Bronchial epithelial cell (primary cell): ENCODE results near the gene VTI1A. TPM values are rescaled to one million over a fixed set of nuclear protein-coding genes. Genes with fewer than 3 reads are reported as not detected.

ENCODE experiments used
- DNase-seq: peaks from one replicate; pipeline ENCODE4 v3.0.0-alpha.2; 2010; ENCODE audit warnings: low read depth
- FAIRE-seq: peaks from 2 replicates; lab custom pipeline; 2011; peaks lifted over from hg19 to GRCh38; lab: Jason Lieb, UNC
- H3K27me3 ChIP-seq: 2 replicates; pipeline ENCODE4 v1.5.1; 2011; ENCODE audit warnings: low read length; ENCODE audit not compliant: control insufficient read depth, insufficient read depth
- H3K36me3 ChIP-seq: 2 replicates; pipeline ENCODE4 v1.5.1; 2011; ENCODE audit warnings: low read length; ENCODE audit not compliant: control insufficient read depth, insufficient read depth
- H3K4me3 ChIP-seq: 2 replicates; pipeline ENCODE4 v1.5.1; 2011; ENCODE audit warnings: mild to moderate bottlenecking, low read depth, low read length, control low read depth
- total RNA-seq: library from RNA; depleted of rRNA; stranded (reverse); fragments of >200 nt; gene quantifications from 2 replicates; pipeline ENCODE4 v1.2.1, GENCODE V29; 2014
- TF ChIP-seq, protein P1 (sequence below): IDR thresholded peaks from 2 replicates; pipeline ENCODE4 v1.5.1; 2011; ENCODE audit warnings: mild to moderate bottlenecking, moderate library complexity, low read length, control low read depth, inconsistent platforms; ENCODE audit not compliant: insufficient read depth, severe bottlenecking

VTI1A gene
- total RNA-seq, 1 donor from 2014 or later, result 36.6 TPM

DNA sequence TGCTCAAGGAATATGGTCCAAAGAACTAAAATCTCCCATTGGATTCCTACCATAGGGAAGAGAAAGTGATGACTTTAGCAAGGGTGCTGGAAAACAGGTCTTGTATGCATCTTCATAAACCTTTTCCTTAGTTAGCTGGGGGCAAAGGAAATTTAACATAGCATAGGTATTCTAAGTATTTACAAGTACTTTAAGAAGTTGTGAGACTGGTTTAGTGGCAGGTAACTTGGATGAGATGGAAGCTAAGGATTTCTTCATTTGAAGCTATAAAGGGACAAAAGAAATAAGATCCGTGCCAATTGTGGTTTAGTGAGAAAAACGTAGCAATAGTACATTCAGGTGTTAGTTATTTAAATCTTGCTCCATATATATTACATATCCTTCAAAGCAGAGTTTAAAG, 319.6 kb downstream of the VTI1A start:
- no peaks in the 10 kb centered on the region for H3K36me3 ChIP-seq
- FAIRE-seq, result no peak
- H3K27me3 ChIP-seq, result no peaks in the 10 kb centered on the region
- TF ChIP-seq, protein P1, sequence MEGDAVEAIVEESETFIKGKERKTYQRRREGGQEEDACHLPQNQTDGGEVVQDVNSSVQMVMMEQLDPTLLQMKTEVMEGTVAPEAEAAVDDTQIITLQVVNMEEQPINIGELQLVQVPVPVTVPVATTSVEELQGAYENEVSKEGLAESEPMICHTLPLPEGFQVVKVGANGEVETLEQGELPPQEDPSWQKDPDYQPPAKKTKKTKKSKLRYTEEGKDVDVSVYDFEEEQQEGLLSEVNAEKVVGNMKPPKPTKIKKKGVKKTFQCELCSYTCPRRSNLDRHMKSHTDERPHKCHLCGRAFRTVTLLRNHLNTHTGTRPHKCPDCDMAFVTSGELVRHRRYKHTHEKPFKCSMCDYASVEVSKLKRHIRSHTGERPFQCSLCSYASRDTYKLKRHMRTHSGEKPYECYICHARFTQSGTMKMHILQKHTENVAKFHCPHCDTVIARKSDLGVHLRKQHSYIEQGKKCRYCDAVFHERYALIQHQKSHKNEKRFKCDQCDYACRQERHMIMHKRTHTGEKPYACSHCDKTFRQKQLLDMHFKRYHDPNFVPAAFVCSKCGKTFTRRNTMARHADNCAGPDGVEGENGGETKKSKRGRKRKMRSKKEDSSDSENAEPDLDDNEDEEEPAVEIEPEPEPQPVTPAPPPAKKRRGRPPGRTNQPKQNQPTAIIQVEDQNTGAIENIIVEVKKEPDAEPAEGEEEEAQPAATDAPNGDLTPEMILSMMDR, result no peak
- peak; percentile 74 for DNase-seq
- no peak overlapping the region for H3K4me3 ChIP-seq

DNA sequence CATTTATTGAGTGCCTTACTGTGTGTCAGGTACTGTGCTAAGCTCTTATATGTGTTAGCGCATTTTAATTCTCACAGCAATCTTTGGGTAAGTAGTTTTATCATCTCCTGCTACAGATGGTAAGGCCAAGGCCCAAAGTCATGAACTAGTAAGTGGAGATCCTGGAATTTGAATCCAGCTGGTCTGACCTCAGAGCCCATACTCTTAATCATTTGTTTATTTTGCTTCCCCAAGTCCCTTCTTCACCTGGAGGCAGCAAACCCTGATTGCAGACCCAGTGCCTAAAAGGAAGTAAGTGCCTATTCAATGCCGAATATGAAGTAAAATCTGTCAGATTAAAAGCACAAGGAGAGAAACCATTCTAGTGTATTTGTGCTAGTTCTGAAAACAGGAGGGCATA, 320.1 kb downstream of the VTI1A start:
- no peak for FAIRE-seq
- peak; percentile 21 for DNase-seq
- H3K4me3 ChIP-seq, result no peak overlapping the region
- no peaks in the 10 kb centered on the region for H3K27me3 ChIP-seq
- TF ChIP-seq, protein P1, result no peak
- H3K36me3 ChIP-seq, result no peaks in the 10 kb centered on the region

DNA sequence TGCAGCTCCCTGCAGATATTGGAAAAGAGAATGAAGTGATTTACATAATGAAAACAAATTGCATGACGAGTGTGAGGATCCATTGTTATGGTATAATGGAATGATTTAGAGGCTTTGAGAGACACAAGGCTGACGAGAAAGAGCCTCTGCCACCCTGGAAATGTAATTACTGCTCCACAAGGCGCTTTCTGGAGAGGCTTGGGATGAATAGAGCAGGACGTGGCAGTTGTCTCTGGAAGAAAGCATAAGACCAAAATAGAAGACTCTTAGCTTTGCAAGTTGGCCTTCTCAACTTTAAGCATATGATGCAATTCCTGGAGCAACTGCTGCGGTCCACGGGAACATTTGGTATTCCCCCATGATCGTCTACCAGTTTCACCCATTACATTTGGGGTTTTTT, 321.1 kb downstream of the VTI1A start:
- H3K4me3 ChIP-seq, result no peak overlapping the region
- TF ChIP-seq, protein P1, result no peak
- H3K27me3 ChIP-seq, result no peaks in the 10 kb centered on the region
- DNase-seq (no peak), FAIRE-seq (no peak)
- H3K36me3 ChIP-seq, result no peaks in the 10 kb centered on the region

DNA sequence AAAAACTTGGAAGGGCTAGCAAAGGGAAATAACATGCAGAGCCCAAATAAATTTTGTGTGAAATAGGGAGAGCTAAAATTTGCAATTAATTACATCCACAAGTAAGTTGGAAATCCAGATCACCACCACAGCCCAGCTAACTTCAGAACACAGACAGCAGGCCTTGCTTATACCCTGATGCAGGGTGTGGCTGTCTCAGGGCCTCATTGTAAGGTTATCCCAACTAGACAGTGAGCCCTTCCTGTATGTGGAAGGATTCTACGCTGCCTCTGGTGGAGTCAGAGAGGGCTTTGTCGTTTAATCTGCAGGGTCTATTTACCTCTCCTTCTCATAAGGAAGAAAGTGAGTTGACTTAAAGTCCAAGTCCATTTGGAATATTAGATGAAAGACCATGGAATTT, 322.1 kb downstream of the VTI1A start:
- no peak for FAIRE-seq

DNA sequence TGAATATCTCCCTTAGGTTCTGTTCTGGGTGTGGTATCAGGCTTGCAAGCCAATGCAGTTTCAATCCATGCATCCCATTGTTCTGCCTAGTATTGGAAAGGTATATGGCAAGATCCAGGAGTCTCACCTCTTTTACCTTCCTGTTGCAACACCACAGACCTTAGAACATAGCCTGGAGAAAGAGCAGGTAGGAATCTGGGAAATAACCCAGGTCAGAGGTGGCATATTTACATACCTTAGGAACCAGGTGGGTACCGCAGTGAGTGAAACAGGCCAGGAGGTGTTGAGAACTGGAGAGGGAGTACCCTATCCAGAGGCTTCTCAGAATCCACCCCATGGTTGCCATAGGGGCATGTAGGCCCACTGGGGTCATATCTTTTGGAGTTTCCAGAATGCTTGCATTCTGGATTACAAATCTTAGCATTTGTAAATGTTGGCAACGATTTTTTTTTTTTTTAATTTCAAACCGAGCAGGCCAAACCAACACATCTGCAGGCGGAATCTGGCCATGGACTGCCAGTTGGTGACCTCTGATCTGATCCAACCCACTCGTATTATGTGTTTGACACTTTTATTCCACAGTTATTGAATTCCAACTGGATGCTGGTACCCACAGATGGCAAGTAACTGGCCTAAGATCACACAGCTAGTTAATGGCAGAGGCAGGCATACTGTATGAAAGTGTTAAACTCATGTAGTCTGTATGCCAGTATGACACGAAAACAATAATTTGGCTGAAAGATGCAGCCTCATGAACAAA, 322.8 kb downstream of the VTI1A start:
- DNase-seq (no peak), FAIRE-seq (no peak)
- Histone ChIP-seq H3K36me3 (no peaks in the 10 kb centered on the region), H3K4me3 (no peak overlapping the region), H3K27me3 (no peaks in the 10 kb centered on the region)
- TF ChIP-seq, protein P1, result no peak

More for the DNA sequence above, 322.1 kb downstream of the VTI1A start:
- H3K4me3 ChIP-seq, result no peak overlapping the region
- no peak for DNase-seq
- H3K27me3 ChIP-seq, result no peaks in the 10 kb centered on the region
- no peaks in the 10 kb centered on the region for H3K36me3 ChIP-seq
- TF ChIP-seq, protein P1, result no peak
